Mesendoderm (in vitro differentiated cells): Measurements from ENCODE around the gene UXS1.
A peak's percentile ranks its signal among the peaks of the same experiment; 100 is the strongest.
"Not testable (repeated sequence)": the region's sequence is repeated elsewhere in the genome, so short reads cannot be mapped to it uniquely, and the experiment has no call there.

Experiments used
- DNase-seq: peaks from one replicate; pipeline ENCODE4 v3.0.0; 2013
- H2AK5ac ChIP-seq: 2 replicates; pipeline ENCODE4 v1.6.1; 2013; ENCODE audit warnings: low read length, inconsistent platforms
- H2BK120ac ChIP-seq: 2 replicates; pipeline ENCODE4 v1.6.1; 2013; ENCODE audit warnings: low read depth, mild to moderate bottlenecking, low read length, moderate library complexity, mixed read lengths
- H2BK15ac ChIP-seq: replicated peaks from 2 replicates; pipeline ENCODE4 v1.6.1; 2013; ENCODE audit warnings: low read depth, mild to moderate bottlenecking, moderate library complexity
- H2BK5ac ChIP-seq: 2 replicates; pipeline ENCODE4 v1.6.1; 2013; ENCODE audit warnings: low read length, inconsistent platforms
- H3K18ac ChIP-seq: 2 replicates; pipeline ENCODE4 v1.6.1; 2013; ENCODE audit warnings: mild to moderate bottlenecking, low read length, mixed read lengths
- H3K23ac ChIP-seq: one replicate; pipeline ENCODE4 v1.6.1; 2013; ENCODE audit warnings: low read length
- H3K27ac ChIP-seq: 2 replicates; pipeline ENCODE4 v1.5.1; 2013; ENCODE audit warnings: low read depth, mild to moderate bottlenecking, inconsistent platforms, low read length, moderate library complexity
- H3K27me3 ChIP-seq: 2 replicates; pipeline ENCODE4 v1.6.1; 2013; ENCODE audit warnings: low read length, control low read depth, mild to moderate bottlenecking, inconsistent platforms; ENCODE audit not compliant: insufficient read depth, poor library complexity
- H3K36me3 ChIP-seq: 2 replicates; pipeline ENCODE4 v1.6.1; 2013; ENCODE audit warnings: low read length, inconsistent platforms; ENCODE audit not compliant: control insufficient read depth, insufficient read depth
- H3K4ac ChIP-seq: one replicate; pipeline ENCODE4 v1.6.1; 2013; ENCODE audit warnings: low read depth, mild to moderate bottlenecking, low read length, moderate library complexity
- H3K4me1 ChIP-seq: 2 replicates; pipeline ENCODE4 v1.6.1; 2013; ENCODE audit warnings: low read depth, low read length, inconsistent platforms; ENCODE audit not compliant: control insufficient read depth
- H3K4me2 ChIP-seq: 2 replicates; pipeline ENCODE4 v1.6.1; 2013; ENCODE audit warnings: low read length
- H3K4me3 ChIP-seq: 2 replicates; pipeline ENCODE4 v1.5.1; 2013; ENCODE audit warnings: mild to moderate bottlenecking, low read length
- H3K56ac ChIP-seq: one replicate; pipeline ENCODE4 v1.6.1; 2013; ENCODE audit warnings: low read length
- H3K79me1 ChIP-seq: 2 replicates; pipeline ENCODE4 v1.6.1; 2013; ENCODE audit warnings: low read length, inconsistent platforms
- H3K79me2 ChIP-seq: 2 replicates; pipeline ENCODE4 v1.6.1; 2013; ENCODE audit warnings: mild to moderate bottlenecking, low read length; ENCODE audit not compliant: control insufficient read depth, insufficient read depth
- H3K9ac ChIP-seq: 2 replicates; pipeline ENCODE4 v1.6.1; 2013; ENCODE audit warnings: low read length, inconsistent platforms
- H4K5ac ChIP-seq: one replicate; pipeline ENCODE4 v1.6.1; 2013; ENCODE audit warnings: low read length
- H4K8ac ChIP-seq: one replicate; pipeline ENCODE4 v1.6.1; 2013; ENCODE audit warnings: low read depth, mild to moderate bottlenecking, control low read depth, low read length, moderate library complexity
- WGBS: extraction: QIAGEN DNeasy Blood & Tissue Kit; methylation state at CpG from one replicate; pipeline ENCODE4 v1.1.7; 2013; ENCODE audit warnings: low lambda C conversion rate, missing lambda C conversion rate; ENCODE audit not compliant: insufficient coverage; ENCODE audit errors: extremely low coverage; 5-methylcytosine and 5-hydroxymethylcytosine counted together

The UXS1 gene

GRCh38 chr2:106223347-106223746 is 29.2 kb upstream of the UXS1 start:
- H4K5ac ChIP-seq = no peak overlapping the region
- H3K56ac ChIP-seq = no peak overlapping the region
- H3K79me1 ChIP-seq = no peaks in the 10 kb centered on the region
- H3K9ac ChIP-seq = no peak overlapping the region
- WGBS = 100% methylated on average over 1 of the region's 5 CpGs
- no peak overlapping the region for H3K4ac ChIP-seq
- H4K8ac ChIP-seq = no peak overlapping the region
- H3K27me3 ChIP-seq = no peaks in the 10 kb centered on the region
- H3K4me3 ChIP-seq = no peak overlapping the region
- H2AK5ac ChIP-seq = no peak overlapping the region
- no peak overlapping the region for H3K23ac ChIP-seq
- no peaks in the 10 kb centered on the region for H3K79me2 ChIP-seq
- no peaks in the 10 kb centered on the region for H3K36me3 ChIP-seq
- no peak overlapping the region for H2BK15ac ChIP-seq
- H2BK120ac ChIP-seq = no peak overlapping the region
- H3K4me1 ChIP-seq = no peaks in the 10 kb centered on the region
- DNase-seq = peak; percentile 32
- H3K27ac ChIP-seq = no peak overlapping the region
- no peak overlapping the region for H3K18ac ChIP-seq
- no peak overlapping the region for H3K4me2 ChIP-seq
- no peak overlapping the region for H2BK5ac ChIP-seq

- not testable (repeated sequence) for H3K79me1 ChIP-seq, H3K36me3 ChIP-seq, H3K27ac ChIP-seq, H3K56ac ChIP-seq, DNase-seq, H3K4me2 ChIP-seq, H2BK120ac ChIP-seq, H3K9ac ChIP-seq, H3K79me2 ChIP-seq, H2BK5ac ChIP-seq, H4K5ac ChIP-seq, H3K4me1 ChIP-seq, H2AK5ac ChIP-seq, H4K8ac ChIP-seq, H3K4ac ChIP-seq, H3K27me3 ChIP-seq, H3K23ac ChIP-seq, H3K4me3 ChIP-seq, H3K18ac ChIP-seq, H2BK15ac ChIP-seq
- WGBS = no CpG with 5 or more reads among the region's 5 CpGs
These were observed 28.0 kb upstream of the UXS1 start for GRCh38 chr2:106222057-106222456.

GRCh38 chr2:106219813-106220212 is 25.7 kb upstream of the UXS1 start:
- no peak overlapping the region for H3K23ac ChIP-seq
- no peak overlapping the region for H3K9ac ChIP-seq
- no CpG with 5 or more reads among the region's 3 CpGs for WGBS
- no peak for DNase-seq
- H3K4me2 ChIP-seq = no peak overlapping the region
- no peaks in the 10 kb centered on the region for H3K36me3 ChIP-seq
- H3K79me1 ChIP-seq = no peaks in the 10 kb centered on the region
- H3K4me3 ChIP-seq = no peak overlapping the region
- H2BK5ac ChIP-seq = no peak overlapping the region
- H3K56ac ChIP-seq = no peak overlapping the region
- H3K18ac ChIP-seq = no peak overlapping the region
- no peaks in the 10 kb centered on the region for H3K79me2 ChIP-seq
- no peak overlapping the region for H4K8ac ChIP-seq
- H3K27ac ChIP-seq = no peak overlapping the region
- no peaks in the 10 kb centered on the region for H3K4me1 ChIP-seq
- no peak overlapping the region for H2AK5ac ChIP-seq
- H3K4ac ChIP-seq = no peak overlapping the region
- H2BK120ac ChIP-seq = no peak overlapping the region
- H2BK15ac ChIP-seq = no peak overlapping the region
- no peak overlapping the region for H4K5ac ChIP-seq
- H3K27me3 ChIP-seq = no peaks in the 10 kb centered on the region

- H2BK15ac ChIP-seq = not testable (repeated sequence)
These were observed 25.1 kb upstream of the UXS1 start for GRCh38 chr2:106219157-106219556.

GRCh38 chr2:106208874-106209273 is 14.8 kb upstream of the UXS1 start:
- DNase-seq = no peak
- Histone ChIP-seq H2BK120ac (no peak overlapping the region), H3K27ac (no peak overlapping the region), H3K4ac (no peak overlapping the region), H3K27me3 (no peaks in the 10 kb centered on the region), H3K18ac (no peak overlapping the region), H4K5ac (no peak overlapping the region), H3K36me3 (no peaks in the 10 kb centered on the region), H2BK15ac (no peak overlapping the region), H3K79me2 (no peaks in the 10 kb centered on the region), H3K4me3 (no peak overlapping the region), H3K9ac (no peak overlapping the region), H3K23ac (no peak overlapping the region), H2BK5ac (no peak overlapping the region), H3K79me1 (no peaks in the 10 kb centered on the region), H3K4me1 (no peaks in the 10 kb centered on the region), H3K4me2 (no peak overlapping the region), H2AK5ac (no peak overlapping the region), H3K56ac (no peak overlapping the region), H4K8ac (no peak overlapping the region)
- WGBS = no CpG with 5 or more reads among the region's 2 CpGs

More at GRCh38 chr2:106219157-106219556, 25.1 kb upstream of the UXS1 start:
- H2BK120ac ChIP-seq, H2BK5ac ChIP-seq, H2AK5ac ChIP-seq, H3K79me2 ChIP-seq, H3K27me3 ChIP-seq, H3K4me1 ChIP-seq, H3K4me2 ChIP-seq, H3K4ac ChIP-seq, H3K27ac ChIP-seq, H3K18ac ChIP-seq, H3K4me3 ChIP-seq, H4K8ac ChIP-seq, H3K36me3 ChIP-seq, DNase-seq, H3K23ac ChIP-seq, H4K5ac ChIP-seq, H3K56ac ChIP-seq, H3K79me1 ChIP-seq, H3K9ac ChIP-seq: not testable (repeated sequence)
- WGBS = no CpG with 5 or more reads among the region's 8 CpGs

- no peak overlapping the region for H3K56ac ChIP-seq
- no peak overlapping the region for H3K18ac ChIP-seq
- no peak overlapping the region for H3K27ac ChIP-seq
- no peaks in the 10 kb centered on the region for H3K36me3 ChIP-seq
- no peak overlapping the region for H4K8ac ChIP-seq
- H2BK15ac ChIP-seq = no peak overlapping the region
- no peaks in the 10 kb centered on the region for H3K27me3 ChIP-seq
- no peaks in the 10 kb centered on the region for H3K4me1 ChIP-seq
- H3K4me2 ChIP-seq = no peak overlapping the region
- H3K79me1 ChIP-seq = no peaks in the 10 kb centered on the region
- no peaks in the 10 kb centered on the region for H3K79me2 ChIP-seq
- H2AK5ac ChIP-seq = no peak overlapping the region
- WGBS = no CpG with 5 or more reads among the region's 1 CpG
- no peak overlapping the region for H2BK5ac ChIP-seq
- H3K4ac ChIP-seq = no peak overlapping the region
- H3K9ac ChIP-seq = no peak overlapping the region
- no peak for DNase-seq
- H2BK120ac ChIP-seq = no peak overlapping the region
- H3K4me3 ChIP-seq = no peak overlapping the region
- H3K23ac ChIP-seq = no peak overlapping the region
- no peak overlapping the region for H4K5ac ChIP-seq
These were observed 14.3 kb upstream of the UXS1 start for GRCh38 chr2:106208399-106208798.
